Medulla oblongata (tissue), 1 donor: ENCODE results near the gene TERF2IP.

Experiments used
- DNase-seq: peaks from one replicate; pipeline ENCODE4 v3.0.0-alpha.2; 2015; ENCODE audit errors: extremely low spot score

TERF2IP gene

GRCh38 chr16:75635036-75635435, 12.5 kb upstream of the TERF2IP start:
- no peak for DNase-seq

DNA sequence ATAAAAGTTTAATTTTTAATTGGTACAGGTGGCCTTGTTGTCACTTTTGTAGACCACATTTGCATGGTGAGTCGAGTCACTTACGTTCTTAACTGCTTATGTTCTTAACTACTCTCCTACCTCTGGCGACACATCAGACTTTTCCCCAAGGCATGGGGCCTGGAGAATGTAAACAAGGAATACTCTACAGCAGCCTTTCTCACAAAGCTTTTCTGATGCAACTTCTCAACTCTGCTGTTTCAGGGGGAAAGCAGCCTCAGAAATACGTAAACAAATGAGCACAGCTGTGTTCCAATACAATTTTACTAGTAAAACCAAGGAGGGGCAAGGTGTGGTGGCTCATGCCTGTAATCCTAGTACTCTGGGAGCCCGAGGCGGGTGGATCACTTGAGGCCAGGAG, 7.0 kb upstream of the TERF2IP start:
- no peak for DNase-seq

DNA sequence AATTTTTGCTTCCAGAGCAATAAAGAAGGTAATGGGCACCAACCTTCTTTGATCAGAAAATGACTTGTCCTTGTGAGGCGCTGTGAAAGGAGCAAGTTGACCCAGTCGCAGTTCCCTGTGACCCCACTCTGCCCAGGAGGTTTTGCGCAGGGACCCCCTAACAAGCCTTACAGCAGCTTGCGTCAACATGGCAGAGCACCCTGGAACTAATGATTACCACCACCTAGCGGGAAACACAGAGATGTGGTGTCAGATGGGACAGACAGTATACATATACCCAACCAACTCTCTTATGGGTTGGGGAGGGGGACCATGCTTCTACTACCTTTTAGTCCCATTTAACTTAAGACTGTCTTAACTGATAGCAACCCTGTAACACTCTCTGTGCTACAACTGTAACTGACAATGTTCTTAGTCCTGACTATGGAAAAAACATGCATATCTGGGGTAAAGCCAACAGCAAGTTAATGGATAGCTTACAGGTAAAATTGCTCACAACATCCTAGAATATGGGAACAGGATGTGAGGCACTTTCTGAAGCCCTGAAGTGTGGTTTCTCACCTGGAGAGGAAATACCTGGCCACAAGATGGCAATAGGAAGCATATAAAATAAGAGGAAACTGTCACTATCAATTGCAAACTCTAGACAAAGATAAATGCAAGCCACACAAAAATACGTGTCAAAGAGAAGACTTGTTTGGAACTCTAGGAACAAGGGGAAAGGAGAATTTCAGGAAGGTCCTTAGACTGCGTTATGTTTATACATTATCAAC, 3.1 kb upstream of the TERF2IP start:
- DNase-seq, result no peak

DNA sequence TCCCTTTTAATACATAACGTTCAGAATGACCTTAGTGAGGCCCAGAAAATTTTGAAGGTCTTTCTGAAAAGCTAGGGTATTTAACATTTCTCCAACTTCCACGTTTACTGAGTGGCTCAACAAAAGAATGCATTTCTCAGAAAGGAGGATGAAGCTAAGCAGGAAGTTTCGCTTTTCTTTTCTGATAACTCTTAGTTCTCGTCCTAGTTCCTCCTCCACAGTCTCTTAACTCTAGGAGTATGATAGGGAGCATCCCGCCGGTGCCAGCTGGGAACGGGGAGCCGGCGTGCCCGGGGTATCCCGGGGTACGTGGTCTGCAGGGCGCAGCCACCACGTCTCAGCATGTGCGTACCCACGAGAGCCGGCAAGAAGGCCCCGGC, 471 bp upstream of the TERF2IP start:
- no peak for DNase-seq

DNA sequence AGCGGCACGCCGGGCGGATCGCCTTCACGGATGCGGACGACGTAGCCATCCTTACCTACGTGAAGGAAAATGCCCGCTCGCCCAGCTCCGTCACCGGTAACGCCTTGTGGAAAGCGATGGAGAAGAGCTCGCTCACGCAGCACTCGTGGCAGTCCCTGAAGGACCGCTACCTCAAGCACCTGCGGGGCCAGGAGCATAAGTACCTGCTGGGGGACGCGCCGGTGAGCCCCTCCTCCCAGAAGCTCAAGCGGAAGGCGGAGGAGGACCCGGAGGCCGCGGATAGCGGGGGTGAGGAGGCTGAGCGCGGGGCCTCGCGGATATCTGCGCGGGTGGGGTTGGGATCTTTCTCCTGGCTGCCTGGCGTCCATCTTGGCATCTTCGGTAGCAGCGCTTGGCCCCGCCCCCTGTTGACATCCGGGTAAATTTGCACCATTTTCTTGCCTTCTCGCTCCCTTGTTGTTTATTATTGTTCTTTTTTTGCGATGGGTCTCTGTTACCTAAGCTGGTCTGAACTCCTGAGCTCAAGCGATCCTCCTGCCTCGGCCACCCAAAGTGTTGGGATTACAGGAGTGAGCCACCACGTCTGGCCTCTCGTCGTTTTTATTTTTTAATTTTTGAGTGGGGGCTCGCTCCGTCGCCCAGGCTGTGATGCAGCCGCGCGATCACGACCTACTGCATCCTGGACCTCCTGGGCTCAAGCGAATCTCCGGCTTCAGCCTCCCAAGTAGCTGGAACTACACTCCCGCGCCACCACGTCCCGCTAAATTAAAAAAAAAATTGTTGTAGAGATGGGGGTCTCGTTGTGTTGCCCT, 898 bp downstream of the TERF2IP start:
- DNase-seq, result peak; percentile 90

- DNase-seq, result no peak
Measured at GRCh38 chr16:75653922-75654321, 6.3 kb downstream of the TERF2IP start.

- no peak for DNase-seq
Measured at GRCh38 chr16:75658175-75658574, 10.6 kb downstream of the TERF2IP start.

DNA sequence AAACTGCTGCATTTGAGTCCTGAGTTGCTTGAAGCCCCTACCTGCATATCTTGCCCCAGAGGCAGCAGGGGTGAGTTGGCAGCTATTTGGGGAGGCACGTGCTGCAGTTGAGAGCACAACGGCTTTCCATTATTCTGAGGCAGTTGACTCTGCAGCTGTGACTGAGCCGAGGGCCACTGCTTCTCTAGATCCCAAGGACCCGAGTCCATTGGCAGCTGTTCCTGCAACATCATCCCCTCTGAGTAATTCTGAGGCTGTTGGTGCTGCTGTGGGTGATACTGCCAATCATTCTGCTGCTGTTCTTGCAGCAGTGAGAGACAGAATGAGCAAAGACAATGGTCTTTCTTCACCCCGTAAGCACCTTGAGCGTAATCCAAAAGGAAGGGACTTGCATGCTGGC, 12.7 kb downstream of the TERF2IP start:
- DNase-seq, result peak; percentile 56

- DNase-seq, result peak; percentile 48
Measured at GRCh38 chr16:75660726-75661302, 13.2 kb downstream of the TERF2IP start.

- no peak for DNase-seq
Measured at GRCh38 chr16:75667503-75667902, 19.9 kb downstream of the TERF2IP start.

DNA sequence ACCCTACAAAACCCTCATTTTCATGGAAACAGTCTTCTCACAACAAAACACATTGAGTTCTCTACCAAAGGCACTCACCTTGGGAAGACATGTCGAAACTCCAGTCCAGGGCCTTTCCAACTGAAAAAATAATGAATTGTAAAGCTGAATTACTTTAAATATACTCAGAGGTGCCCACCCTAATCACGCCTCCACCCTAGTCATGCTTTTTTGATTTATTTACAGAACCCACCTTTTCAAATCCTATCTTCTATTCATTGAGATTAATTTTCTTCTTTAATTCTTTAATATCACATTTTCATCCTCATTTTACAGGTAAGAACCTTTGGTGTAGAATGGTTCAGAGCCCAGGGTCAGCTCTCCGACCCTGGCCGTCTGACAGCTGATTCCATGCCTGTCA, 29.3 kb downstream of the TERF2IP start, which contains the start of gene CPHXL2:
CPHXL2 (minus strand) TSS at position 101 of the 400 bp plus-strand sequence; CDS start at position 91, 10 bp downstream.
- no peak for DNase-seq

- no peak for DNase-seq
Measured at GRCh38 chr16:75679366-75679765, 31.8 kb downstream of the TERF2IP start.

- no peak for DNase-seq
Measured at GRCh38 chr16:75682308-75682707, 34.7 kb downstream of the TERF2IP start.

GRCh38 chr16:75687361-75687760, 39.8 kb downstream of the TERF2IP start:
- DNase-seq, result no peak

DNA sequence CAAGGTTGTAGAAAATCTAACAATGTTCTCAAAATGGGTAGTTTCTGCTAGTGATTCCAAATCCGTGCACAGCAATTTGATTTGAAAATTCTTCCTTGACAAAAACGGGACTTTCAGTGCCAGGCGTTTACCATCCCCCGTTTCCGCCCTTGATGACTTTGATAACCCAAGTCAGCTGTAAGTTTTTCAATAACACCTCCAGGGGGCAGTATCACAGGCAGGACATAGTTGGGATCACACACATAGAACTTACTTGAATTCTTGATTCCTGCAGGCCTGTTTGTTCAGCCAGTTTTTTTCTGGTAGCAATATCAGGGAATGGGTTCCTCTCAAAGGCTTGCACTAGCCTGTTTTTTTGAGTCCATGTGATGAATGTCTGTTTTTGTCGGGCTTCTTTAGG, 48.1 kb downstream of the TERF2IP start:
- no peak for DNase-seq

- DNase-seq, result no peak
Measured at GRCh38 chr16:75697571-75697970, 50.0 kb downstream of the TERF2IP start.

DNA sequence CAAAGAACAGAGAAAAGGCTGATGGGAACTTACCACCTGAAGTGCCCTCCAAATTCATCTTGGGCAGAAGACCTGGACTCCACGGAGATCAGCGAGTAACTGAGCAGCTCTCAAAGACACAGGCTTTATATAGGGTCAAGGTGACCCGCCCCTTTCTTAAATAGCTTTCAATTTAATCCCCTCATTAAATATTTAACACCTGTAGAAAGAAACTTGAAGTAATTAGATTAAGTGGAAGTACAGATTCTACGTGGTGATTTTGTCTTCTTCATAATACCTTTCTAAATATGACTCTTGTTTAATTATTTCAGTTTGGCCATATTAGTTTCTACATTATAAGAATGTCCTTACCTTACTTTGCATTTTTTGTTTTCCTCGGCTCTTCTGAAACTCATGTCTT, 53.8 kb downstream of the TERF2IP start, which contains the start of gene DUXB:
DUXB (minus strand) TSS at position 101 of the 400 bp plus-strand sequence; CDS start at position 58, 43 bp downstream.
- no peak for DNase-seq

- no peak for DNase-seq
Measured at GRCh38 chr16:75702242-75702641, 54.7 kb downstream of the TERF2IP start.

DNA sequence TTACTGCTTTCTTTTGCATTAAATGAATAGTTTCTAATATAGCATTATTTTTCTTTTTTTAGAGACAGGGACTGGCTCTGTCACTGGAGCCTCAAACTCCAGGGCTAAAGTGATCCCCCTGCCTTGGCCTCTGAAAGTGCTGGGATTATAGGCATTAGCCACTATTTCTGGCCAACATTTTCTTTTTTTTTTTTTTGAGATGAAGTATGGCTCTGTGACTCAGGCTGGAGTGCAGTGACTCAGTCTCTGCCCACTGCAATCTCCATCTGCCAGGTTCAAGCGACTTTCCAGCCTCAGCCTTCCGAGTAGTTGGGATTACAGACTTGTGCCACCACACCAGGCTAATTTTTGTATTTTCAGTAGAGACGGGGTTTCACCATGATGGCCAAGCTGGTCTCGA, 55.7 kb downstream of the TERF2IP start:
- DNase-seq, result no peak
